Fibroblast of mammary gland (primary cell): ENCODE results near the gene HOXC5.
A peak's percentile ranks its signal among the peaks of the same experiment; 100 is the strongest.

ENCODE experiments used
- DNase-seq: peaks from one replicate; pipeline ENCODE4 v3.0.0-alpha.2; 2010; ENCODE audit warnings: low read depth
- H3K4me3 ChIP-seq: 2 replicates; pipeline ENCODE4 v1.5.1; 2011; ENCODE audit warnings: low read depth, mild to moderate bottlenecking, low read length, moderate library complexity; ENCODE audit not compliant: control insufficient read depth
- CTCF ChIP-seq: conservative IDR thresholded peaks from 2 replicates; pipeline ENCODE4 v1.5.1; 2011; ENCODE audit warnings: low read depth, low read length, inconsistent platforms; ENCODE audit not compliant: control insufficient read depth, insufficient read depth

HOXC5 gene

DNA sequence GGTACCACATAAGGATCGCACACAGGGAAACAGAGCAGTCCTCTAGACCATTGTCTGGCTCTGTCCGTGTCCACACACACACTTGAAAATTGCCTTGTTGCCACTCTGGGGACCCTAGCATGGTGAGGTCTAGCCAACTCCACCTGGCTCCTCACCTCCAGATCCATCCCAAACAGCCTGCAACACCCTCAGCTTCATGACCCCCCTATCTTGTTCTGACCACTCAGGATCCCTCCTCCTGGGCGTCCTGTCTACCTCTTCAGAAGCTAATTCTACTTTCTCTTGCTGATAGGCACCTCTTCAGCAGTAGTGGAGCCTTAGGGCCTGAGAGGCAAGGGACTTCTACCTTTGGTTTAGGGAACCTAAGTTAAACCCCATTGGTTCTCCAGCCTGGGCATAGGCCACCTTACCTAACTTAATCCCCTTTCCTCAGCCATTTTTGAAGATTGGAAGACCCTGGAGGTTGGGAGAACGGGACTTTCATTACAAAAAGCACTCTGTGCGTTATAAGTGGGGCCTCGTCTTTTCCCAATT, 697 bp upstream of the HOXC5 start:
- H3K4me3 ChIP-seq: no peak overlapping the region
- DNase-seq: no peak
- no peak for TF ChIP-seq CTCF

DNA sequence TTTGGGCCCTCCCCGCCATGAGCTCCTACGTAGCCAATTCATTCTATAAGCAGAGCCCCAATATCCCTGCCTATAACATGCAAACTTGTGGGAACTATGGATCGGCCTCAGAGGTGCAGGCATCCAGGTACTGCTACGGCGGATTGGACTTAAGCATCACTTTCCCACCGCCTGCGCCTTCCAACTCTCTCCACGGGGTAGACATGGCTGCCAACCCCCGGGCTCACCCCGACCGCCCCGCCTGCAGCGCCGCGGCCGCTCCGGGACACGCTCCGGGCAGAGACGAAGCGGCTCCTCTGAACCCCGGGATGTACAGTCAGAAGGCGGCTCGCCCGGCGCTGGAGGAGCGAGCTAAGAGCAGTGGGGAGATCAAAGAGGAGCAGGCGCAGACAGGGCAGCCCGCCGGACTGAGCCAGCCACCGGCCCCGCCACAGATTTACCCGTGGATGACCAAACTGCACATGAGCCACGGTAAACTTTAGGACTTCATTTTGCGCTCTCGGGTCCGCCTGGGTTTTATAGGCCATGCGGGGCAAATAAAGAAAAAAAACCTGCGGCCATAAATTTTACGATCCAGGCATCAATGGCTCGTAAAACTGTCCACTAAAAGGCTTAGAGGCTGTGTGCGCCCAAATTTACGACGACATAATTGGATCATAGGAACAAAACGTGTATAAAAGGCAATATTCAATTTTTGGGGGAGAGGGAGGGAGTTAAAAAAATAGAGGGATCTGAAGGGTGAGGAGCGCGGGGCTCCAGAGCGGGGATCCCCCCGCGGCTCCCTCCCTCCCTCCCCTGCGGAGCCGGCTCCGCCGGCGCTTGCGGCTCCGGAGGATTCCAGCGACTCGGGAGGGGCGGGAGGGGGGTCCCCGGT, 493 bp downstream of the HOXC5 start:
- peak; percentile 60 for DNase-seq
- TF ChIP-seq CTCF: no peak
- H3K4me3 ChIP-seq: peak overlapping the region; percentile 52

- H3K4me3 ChIP-seq: peak overlapping the region; percentile 52
- peak; percentile 66 for DNase-seq
- no peak for TF ChIP-seq CTCF
Observed at GRCh38 chr12:54033980-54034784, 1.3 kb downstream of the HOXC5 start.

DNA sequence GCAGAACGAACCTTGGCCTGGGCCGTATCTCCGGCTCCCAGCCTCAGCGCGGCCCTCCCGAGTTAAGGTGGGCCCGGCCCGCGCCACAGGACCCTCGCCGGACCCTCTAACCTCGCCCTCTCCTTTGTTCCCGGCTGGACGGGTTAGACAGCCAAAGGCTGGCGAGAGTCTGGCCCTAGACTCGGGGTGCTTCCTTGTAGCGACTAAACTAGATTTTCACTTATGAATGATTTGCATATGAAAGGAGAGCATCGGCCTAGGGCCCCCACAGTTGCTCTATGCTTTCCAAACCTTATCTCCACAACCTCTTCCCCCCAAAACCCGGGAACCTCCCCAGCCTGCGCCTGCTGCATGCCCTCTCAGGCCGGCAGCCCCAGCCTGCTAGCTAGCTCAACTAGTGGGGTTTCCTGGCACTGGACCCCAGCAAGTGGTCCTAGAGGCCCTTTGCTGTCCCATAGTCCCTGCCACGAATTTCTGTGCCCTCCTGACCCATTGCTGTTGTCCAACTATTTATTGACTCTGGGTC, 2.0 kb downstream of the HOXC5 start:
- DNase-seq: no peak

DNA sequence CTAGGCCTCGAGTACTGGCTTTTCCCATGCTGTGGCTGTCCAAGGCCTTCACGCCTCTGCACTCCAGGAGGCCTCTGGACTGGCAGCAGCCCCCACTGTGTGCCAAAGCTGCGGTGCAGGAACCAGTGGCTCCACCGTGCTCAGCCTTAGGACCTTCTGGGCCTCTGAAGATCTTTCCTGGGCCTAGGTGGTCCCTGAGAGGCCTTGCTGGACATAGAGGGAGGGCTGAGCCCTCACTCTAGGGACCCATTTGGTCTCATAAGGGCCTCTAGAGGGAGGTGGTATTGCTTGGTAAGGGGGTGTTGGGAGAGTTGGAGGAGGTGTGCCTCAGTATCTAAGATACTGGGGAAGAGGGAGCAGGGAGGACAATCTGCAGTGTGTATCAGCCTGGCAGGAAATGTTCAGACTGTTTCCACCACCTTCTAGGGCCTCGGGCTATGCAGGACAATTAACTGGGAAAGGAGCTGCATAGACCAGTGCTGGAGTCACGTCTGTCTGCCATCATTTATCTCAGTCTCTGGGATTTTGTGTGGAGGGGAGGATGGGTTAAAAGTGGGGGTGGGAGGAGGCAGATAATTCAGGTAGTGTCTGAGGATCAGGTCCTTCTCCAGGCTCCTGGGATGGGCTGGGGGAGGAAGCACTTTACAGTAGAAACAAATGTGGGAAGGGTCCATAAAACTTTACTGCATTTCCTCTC, 2.9 kb downstream of the HOXC5 start:
- DNase-seq: no peak
- H3K4me3 ChIP-seq: no peak overlapping the region
- no peak for TF ChIP-seq CTCF

More for the DNA sequence above, 2.0 kb downstream of the HOXC5 start:
- TF ChIP-seq CTCF: no peak
- peak overlapping the region; percentile 52 for H3K4me3 ChIP-seq
